D721Med (cell line): ENCODE measurements around the gene MS4A7.
A peak's percentile ranks its signal among the peaks of the same experiment; 100 is the strongest.

Experiments used
- DNase-seq: peaks from one replicate; pipeline ENCODE4 v3.0.0; 2011; ENCODE audit warnings: low spot score; ENCODE audit not compliant: insufficient read length
- FAIRE-seq: peaks from 2 replicates; lab custom pipeline; 2011; peaks lifted over from hg19 to GRCh38; lab: Jason Lieb, UNC
- TF ChIP-seq, protein P1 (sequence below): IDR thresholded peaks from 2 replicates; pipeline ENCODE4 v1.5.1; 2012; ENCODE audit warnings: mild to moderate bottlenecking, control low read depth; ENCODE audit not compliant: insufficient read depth; ENCODE audit errors: missing control alignments

The MS4A7 gene, protein sequence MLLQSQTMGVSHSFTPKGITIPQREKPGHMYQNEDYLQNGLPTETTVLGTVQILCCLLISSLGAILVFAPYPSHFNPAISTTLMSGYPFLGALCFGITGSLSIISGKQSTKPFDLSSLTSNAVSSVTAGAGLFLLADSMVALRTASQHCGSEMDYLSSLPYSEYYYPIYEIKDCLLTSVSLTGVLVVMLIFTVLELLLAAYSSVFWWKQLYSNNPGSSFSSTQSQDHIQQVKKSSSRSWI

DNA sequence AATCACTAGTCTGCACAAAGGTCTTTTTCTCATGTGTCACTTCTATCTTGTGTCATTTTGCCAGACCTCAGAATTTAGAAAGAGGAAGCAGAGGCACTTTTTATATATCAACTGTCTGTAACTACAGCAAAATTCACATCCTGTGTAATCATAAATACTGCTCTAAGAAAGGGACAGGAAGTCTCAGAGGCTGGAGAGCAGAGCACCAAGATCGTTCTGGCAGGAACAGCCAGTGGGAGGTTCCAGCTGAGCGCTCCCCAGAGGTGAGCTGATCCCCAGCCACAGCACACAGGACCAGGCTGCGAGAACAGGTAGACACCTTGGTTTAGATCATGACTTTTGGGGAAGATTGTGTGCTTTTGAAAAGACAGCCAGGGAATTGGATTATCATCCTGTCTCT lies at the start of gene MS4A7:
Gene MS4A7, plus strand, starts transcription at position 179 of the 400 bp plus-strand sequence. CDS start 4,610 bp downstream, outside the sequence.
- DNase-seq: no peak
- FAIRE-seq: no peak
- TF ChIP-seq, protein P1, sequence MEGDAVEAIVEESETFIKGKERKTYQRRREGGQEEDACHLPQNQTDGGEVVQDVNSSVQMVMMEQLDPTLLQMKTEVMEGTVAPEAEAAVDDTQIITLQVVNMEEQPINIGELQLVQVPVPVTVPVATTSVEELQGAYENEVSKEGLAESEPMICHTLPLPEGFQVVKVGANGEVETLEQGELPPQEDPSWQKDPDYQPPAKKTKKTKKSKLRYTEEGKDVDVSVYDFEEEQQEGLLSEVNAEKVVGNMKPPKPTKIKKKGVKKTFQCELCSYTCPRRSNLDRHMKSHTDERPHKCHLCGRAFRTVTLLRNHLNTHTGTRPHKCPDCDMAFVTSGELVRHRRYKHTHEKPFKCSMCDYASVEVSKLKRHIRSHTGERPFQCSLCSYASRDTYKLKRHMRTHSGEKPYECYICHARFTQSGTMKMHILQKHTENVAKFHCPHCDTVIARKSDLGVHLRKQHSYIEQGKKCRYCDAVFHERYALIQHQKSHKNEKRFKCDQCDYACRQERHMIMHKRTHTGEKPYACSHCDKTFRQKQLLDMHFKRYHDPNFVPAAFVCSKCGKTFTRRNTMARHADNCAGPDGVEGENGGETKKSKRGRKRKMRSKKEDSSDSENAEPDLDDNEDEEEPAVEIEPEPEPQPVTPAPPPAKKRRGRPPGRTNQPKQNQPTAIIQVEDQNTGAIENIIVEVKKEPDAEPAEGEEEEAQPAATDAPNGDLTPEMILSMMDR: no peak

DNA sequence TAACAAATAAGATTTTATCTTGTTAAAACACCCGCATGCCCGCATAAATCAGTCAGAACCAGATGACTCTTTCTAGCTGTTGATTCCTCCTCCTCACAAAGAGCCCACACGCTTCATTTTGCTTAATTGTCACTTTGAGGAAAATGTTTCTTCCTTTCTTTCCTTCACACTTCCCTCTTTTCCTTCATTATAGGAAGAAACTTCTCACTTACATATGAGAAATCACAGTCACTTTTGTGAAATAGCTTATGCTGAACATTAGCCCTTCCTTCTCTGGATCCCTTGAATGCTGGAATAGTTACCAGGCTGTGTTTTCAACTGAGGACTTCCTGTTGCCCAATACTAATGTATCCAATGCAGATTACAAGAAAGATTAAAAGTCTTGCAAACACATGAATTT lies 45.5 kb upstream of the MS4A7 start:
- DNase-seq (no peak), FAIRE-seq (no peak)
- TF ChIP-seq, protein P1: no peak

DNA sequence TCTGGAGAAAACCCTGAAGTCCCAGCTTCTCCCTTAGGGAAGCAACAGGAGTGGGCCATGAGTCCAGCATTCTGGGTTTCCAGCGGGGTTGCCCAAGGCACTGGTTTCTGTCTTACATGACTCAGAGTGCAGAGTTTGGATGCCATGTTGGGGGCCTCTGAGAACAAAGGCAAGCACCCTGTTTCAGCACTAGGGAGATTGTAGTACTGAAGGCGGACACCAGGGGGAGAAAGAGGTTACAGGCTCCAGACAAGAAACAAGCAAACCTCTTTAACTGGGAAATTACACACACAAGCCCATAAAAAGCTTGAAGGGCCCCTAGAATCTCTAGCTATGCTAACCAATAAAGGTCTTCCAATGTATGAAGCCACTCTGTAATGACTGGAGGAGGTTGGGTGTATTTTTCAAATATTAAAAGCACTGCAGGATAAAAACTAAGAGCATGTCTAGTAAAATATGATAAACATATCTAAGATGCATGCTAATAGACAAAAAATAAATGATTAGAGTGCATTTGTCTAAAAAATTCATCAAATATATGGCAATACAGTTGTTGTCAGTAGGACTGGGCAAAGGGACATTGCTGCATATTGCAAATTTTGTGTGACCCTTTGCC lies 44.2 kb upstream of the MS4A7 start:
- TF ChIP-seq, protein P1: peak; percentile 56
- DNase-seq: peak; percentile 25
- no peak for FAIRE-seq

DNA sequence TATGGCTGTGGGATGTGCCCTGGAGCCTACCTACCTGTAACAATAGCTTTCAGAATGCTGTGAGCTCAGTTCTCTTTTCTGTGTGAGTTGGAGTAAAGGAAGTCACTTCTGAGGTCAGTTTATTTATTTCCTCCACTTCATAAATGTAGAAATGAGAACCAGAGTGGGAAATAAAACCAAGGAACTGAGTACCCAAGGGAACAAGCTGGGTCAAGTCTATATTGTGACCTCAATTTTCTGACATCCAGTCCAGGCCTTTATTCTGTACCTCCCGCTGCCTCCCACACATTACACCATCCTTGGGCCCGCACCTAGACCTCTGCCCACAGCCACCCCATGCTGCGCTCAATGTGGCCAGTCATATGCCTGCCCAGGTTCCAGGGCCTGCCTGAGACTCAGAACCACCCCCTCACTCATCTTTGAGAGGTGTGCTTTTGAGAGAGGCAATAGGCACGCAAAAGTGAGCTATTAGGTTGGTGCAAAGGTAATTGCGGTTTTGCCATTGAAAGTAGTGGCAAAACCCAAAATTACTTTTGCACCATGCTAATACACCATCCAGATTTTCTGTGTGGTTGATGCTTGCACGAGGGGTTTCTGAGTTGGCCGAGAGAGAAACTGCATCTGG lies 41.5 kb upstream of the MS4A7 start:
- FAIRE-seq: no peak
- TF ChIP-seq, protein P1: no peak

DNA sequence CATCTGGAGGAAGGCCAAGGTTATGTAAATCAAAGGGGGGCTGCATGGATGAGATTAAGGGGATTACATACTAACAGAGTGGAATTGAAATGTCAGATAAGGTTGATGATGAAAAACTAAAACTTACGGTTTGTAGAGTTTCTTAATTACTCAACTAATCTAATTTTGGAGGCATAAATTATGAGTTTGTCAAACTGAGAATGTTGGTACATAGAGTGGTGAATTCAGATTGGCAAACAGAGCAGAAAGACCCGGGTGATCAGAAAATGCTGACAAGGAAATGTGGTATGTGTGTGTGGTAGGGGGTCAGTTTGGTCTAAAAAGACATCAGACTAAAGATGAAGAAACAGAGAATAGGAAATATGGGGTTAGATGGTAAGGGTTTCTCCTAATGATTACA lies 40.3 kb upstream of the MS4A7 start:
- FAIRE-seq: no peak
- no peak for DNase-seq
- TF ChIP-seq, protein P1: no peak

More for the DNA sequence above, 41.5 kb upstream of the MS4A7 start:
- DNase-seq: no peak

DNA sequence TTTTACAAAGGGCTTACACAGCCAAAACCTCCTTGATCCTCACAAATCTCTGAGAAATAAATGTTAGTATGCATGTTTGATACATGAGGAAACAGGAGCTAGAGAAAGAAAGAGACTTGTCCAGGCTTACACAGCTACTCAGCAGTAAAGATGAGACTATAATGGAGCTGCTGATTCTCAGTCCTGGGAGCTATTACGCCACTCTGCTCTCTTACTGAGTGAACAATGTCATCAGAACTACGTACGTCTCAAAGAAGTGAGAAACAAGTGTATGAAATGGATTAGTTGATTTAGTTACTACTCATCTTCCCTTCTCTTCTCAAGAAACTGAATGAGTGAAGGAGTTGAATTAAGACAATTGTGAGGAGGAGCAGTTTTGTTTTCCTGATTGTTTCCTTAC lies 39.0 kb upstream of the MS4A7 start:
- TF ChIP-seq, protein P1: no peak
- FAIRE-seq: no peak
- DNase-seq: no peak
